GM23338 (cell line): Measurements from ENCODE around the gene SBF2. TPM values are rescaled to one million over a fixed set of nuclear protein-coding genes. Genes with fewer than 3 reads are reported as not detected.

Experiments used
- CREB1 ChIP-seq: fragments of 250-450 bp; sonication (Bioruptor Pico); IDR thresholded peaks from 2 replicates; pipeline ENCODE4 v1.5.0; 2020; ENCODE audit warnings: low read depth, mild to moderate bottlenecking, moderate library complexity
- EZH2 ChIP-seq: fragments of 200-600 bp; sonication (generic); IDR thresholded peaks from one replicate; pipeline ENCODE4 v1.8.0; 2017; ENCODE audit warnings: antibody characterized with exemption, mild to moderate bottlenecking, low read depth; ENCODE audit not compliant: unreplicated experiment
- EZH2phosphoT487 ChIP-seq: fragments of 200-600 bp; sonication (generic); IDR thresholded peaks from one replicate; pipeline ENCODE4 v1.8.1; 2018; ENCODE audit warnings: antibody characterized with exemption; ENCODE audit not compliant: unreplicated experiment
- NANOG ChIP-seq: IDR thresholded peaks from 2 replicates; pipeline ENCODE4 v1.6.1; 2016; ENCODE audit warnings: antibody characterized with exemption, borderline replicate concordance
- POLR2AphosphoS5 ChIP-seq: IDR thresholded peaks from 2 replicates; pipeline ENCODE4 v1.6.1; 2016; ENCODE audit warnings: antibody characterized with exemption, low read depth
- STAT1 ChIP-seq: IDR thresholded peaks from one replicate; pipeline ENCODE4 v1.6.1; 2016; ENCODE audit warnings: antibody characterized with exemption; ENCODE audit not compliant: unreplicated experiment
- ZNF114 ChIP-seq: fragments of 250-450 bp; sonication (Bioruptor Pico); IDR thresholded peaks from 2 replicates; pipeline ENCODE4 v1.5.0; 2020; ENCODE audit warnings: mild to moderate bottlenecking, moderate library complexity
- ZNF331 ChIP-seq: fragments of 250-450 bp; sonication (Bioruptor Pico); IDR thresholded peaks from 2 replicates; pipeline ENCODE4 v1.5.0; 2020; ENCODE audit warnings: low read depth, mild to moderate bottlenecking, moderate library complexity
- polyA plus RNA-seq: library from polyadenylated mRNA; unstranded; fragments of >200 nt; fragmentation: Nextera tagmentation; extraction: Ambion mirVana; gene quantifications from 2 replicates; pipeline ENCODE4 v1.2.1, GENCODE V29; 2016
- total RNA-seq: library from RNA; depleted of rRNA; stranded (reverse); fragments of >200 nt; shearing (Covaris generic); gene quantifications from 2 replicates; pipeline ENCODE4 v1.2.3, GENCODE V29; 2014
- TF ChIP-seq, protein P1 (sequence below): fragments of 250-450 bp; sonication (Bioruptor Pico); IDR thresholded peaks from 2 replicates; pipeline ENCODE4 v1.5.0; 2020; ENCODE audit warnings: mild to moderate bottlenecking, moderate library complexity
- TF ChIP-seq, protein P2 (sequence below), 2 experiments: fragments of 200-600 bp in 1 of 2; sonication (generic) in 1 of 2; conservative IDR thresholded peaks; 2 replicates each; pipeline versions ENCODE4 v1.5.1 to v1.6.1; 2016 to 2017; ENCODE audit warnings: antibody characterized with exemption in 2 of 2, low read depth in 2 of 2, mild to moderate bottlenecking in 2 of 2, moderate library complexity in 1 of 2

SBF2 gene
- total and polyA plus RNA-seq, 2 experiments from 2014 or later: 25.6 to 53.5 TPM

DNA sequence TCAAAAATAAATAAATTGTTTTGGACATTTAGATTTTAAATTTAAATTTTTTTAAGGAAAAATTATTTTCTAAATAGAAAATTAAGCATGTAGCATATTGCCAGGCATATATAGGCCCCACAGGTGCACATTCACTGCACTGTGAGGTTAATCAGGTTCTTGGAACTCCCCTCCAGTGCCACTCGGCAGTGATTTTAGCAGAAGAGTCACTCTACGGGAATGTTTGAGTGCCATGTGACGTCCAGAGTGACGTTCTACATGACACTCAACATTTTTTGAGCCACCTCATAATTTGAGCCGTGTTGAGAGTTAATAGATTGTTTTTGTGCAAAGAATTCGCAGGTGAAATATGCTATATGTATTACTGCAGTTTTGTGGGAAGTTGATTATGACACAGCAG, 552.8 kb downstream of the SBF2 start (continued):
- TF ChIP-seq, protein P1, sequence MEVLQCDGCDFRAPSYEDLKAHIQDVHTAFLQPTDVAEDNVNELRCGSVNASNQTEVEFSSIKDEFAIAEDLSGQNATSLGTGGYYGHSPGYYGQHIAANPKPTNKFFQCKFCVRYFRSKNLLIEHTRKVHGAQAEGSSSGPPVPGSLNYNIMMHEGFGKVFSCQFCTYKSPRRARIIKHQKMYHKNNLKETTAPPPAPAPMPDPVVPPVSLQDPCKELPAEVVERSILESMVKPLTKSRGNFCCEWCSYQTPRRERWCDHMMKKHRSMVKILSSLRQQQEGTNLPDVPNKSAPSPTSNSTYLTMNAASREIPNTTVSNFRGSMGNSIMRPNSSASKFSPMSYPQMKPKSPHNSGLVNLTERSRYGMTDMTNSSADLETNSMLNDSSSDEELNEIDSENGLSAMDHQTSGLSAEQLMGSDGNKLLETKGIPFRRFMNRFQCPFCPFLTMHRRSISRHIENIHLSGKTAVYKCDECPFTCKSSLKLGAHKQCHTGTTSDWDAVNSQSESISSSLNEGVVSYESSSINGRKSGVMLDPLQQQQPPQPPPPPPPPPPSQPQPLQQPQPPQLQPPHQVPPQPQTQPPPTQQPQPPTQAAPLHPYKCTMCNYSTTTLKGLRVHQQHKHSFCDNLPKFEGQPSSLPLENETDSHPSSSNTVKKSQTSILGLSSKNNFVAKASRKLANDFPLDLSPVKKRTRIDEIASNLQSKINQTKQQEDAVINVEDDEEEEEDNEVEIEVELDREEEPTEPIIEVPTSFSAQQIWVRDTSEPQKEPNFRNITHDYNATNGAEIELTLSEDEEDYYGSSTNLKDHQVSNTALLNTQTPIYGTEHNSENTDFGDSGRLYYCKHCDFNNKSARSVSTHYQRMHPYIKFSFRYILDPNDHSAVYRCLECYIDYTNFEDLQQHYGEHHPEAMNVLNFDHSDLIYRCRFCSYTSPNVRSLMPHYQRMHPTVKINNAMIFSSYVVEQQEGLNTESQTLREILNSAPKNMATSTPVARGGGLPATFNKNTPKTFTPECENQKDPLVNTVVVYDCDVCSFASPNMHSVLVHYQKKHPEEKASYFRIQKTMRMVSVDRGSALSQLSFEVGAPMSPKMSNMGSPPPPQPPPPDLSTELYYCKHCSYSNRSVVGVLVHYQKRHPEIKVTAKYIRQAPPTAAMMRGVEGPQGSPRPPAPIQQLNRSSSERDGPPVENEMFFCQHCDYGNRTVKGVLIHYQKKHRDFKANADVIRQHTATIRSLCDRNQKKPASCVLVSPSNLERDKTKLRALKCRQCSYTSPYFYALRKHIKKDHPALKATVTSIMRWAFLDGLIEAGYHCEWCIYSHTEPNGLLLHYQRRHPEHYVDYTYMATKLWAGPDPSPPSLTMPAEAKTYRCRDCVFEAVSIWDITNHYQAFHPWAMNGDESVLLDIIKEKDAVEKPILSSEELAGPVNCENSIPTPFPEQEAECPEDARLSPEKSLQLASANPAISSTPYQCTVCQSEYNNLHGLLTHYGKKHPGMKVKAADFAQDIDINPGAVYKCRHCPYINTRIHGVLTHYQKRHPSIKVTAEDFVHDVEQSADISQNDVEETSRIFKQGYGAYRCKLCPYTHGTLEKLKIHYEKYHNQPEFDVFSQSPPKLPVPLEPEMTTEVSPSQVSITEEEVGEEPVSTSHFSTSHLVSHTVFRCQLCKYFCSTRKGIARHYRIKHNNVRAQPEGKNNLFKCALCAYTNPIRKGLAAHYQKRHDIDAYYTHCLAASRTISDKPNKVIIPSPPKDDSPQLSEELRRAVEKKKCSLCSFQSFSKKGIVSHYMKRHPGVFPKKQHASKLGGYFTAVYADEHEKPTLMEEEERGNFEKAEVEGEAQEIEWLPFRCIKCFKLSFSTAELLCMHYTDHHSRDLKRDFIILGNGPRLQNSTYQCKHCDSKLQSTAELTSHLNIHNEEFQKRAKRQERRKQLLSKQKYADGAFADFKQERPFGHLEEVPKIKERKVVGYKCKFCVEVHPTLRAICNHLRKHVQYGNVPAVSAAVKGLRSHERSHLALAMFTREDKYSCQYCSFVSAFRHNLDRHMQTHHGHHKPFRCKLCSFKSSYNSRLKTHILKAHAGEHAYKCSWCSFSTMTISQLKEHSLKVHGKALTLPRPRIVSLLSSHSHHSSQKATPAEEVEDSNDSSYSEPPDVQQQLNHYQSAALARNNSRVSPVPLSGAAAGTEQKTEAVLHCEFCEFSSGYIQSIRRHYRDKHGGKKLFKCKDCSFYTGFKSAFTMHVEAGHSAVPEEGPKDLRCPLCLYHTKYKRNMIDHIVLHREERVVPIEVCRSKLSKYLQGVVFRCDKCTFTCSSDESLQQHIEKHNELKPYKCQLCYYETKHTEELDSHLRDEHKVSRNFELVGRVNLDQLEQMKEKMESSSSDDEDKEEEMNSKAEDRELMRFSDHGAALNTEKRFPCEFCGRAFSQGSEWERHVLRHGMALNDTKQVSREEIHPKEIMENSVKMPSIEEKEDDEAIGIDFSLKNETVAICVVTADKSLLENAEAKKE: no peak
- TF ChIP-seq EZH2: no peak
- TF ChIP-seq EZH2phosphoT487: no peak
- TF ChIP-seq CREB1 (CRISPR knock-in tag): no peak
- TF ChIP-seq, protein P2, sequence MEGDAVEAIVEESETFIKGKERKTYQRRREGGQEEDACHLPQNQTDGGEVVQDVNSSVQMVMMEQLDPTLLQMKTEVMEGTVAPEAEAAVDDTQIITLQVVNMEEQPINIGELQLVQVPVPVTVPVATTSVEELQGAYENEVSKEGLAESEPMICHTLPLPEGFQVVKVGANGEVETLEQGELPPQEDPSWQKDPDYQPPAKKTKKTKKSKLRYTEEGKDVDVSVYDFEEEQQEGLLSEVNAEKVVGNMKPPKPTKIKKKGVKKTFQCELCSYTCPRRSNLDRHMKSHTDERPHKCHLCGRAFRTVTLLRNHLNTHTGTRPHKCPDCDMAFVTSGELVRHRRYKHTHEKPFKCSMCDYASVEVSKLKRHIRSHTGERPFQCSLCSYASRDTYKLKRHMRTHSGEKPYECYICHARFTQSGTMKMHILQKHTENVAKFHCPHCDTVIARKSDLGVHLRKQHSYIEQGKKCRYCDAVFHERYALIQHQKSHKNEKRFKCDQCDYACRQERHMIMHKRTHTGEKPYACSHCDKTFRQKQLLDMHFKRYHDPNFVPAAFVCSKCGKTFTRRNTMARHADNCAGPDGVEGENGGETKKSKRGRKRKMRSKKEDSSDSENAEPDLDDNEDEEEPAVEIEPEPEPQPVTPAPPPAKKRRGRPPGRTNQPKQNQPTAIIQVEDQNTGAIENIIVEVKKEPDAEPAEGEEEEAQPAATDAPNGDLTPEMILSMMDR (conservative IDR thresholded peaks at IDR 0.05; ENCODE audit: low read depth in 2 of 2): no peak
- no peak for TF ChIP-seq ZNF114 (CRISPR knock-in tag)
- no peak for TF ChIP-seq NANOG
- no peak for TF ChIP-seq POLR2AphosphoS5
- TF ChIP-seq ZNF331: no peak
- TF ChIP-seq STAT1: no peak
